ENCODE measurements around the gene CRYBA2. TPM values are rescaled to one million over a fixed set of nuclear protein-coding genes. Genes with fewer than 3 reads are reported as not detected.

The CRYBA2 gene
- total and polyA plus RNA-seq, 2 of the 8 experiments (the other 6 are each of a cell fraction or from before 2014, with no cell fraction given): not detected

DNA sequence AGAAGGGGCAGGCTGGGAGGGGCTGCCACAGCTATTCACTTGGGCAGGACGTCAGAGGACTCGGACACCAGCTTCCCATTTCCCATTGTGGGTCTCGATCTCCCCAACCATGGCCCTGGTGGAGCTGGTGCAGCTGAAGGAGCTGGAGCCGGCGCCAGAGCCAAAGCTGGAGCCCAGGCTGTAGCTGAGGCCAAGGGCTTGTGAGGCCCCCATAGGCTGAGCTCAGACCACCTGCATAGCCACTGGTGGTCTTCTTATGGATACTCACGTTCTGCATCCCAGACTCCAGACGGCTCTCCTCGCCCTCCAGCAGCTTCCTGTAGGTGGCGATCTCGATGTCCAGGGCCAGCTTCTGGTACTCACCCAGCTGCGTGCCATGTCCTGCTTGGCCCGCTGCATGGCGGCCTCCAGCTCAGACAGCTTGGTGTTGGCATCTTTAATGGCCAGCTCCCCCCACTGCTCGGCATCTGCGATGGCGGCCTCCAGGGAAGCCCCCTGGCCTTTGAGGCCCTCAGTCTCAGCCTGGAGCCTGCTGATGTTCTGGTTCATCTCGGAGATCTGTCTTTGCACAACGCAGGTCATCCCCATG is 39.8 kb downstream of the CRYBA2 start:
- Histone ChIP-seq H3K27me3 (replicated peaks in 1 of 4; ENCODE audit: control insufficient read depth in 3 of 4, extremely low read depth in 1 of 4, insufficient read depth in 3 of 4, low read length in 3 of 4) (peaks cover 4 to 29% (median 14%) of the 10 kb centered on the region in 4 experiments), H3K23ac (ENCODE audit: insufficient read length) (no peak overlapping the region), H2AFZ (ENCODE audit: low read length) (no peak overlapping the region), H4K5ac (ENCODE audit: insufficient read length, low read depth, low read length) (no peak overlapping the region), H2AK5ac (ENCODE audit: low read depth, low read length) (no peak overlapping the region), H4K91ac (replicated peaks; ENCODE audit: insufficient read length, low read length) (no peak overlapping the region), H2BK5ac (ENCODE audit: low read depth, low read length) (no peak overlapping the region), H3K27ac (ENCODE audit: low read depth, low read length) (no peak overlapping the region), H3K4me3 (ENCODE audit: extremely low read depth in 1 of 4, insufficient read depth in 2 of 4, low read depth in 3 of 4, low read length in 4 of 4) (no peak overlapping the region), H4K20me1 (replicated peaks in 1 of 2; ENCODE audit: control insufficient read depth in 1 of 2, insufficient read depth in 2 of 2, low read length in 2 of 2) (no peaks in the 10 kb centered on the region), H3K9ac (replicated peaks in 1 of 4; ENCODE audit: extremely low read depth in 1 of 4, low read depth in 3 of 4, low read length in 3 of 4) (no peak overlapping the region), H2BK20ac (ENCODE audit: low read length) (no peak overlapping the region), H2BK15ac (ENCODE audit: low read length) (no peak overlapping the region), H2BK12ac (ENCODE audit: low read depth, low read length) (no peak overlapping the region), H3K56ac (replicated peaks; ENCODE audit: insufficient read length, low read depth, low read length) (no peak overlapping the region), H3K18ac (ENCODE audit: extremely low read depth, low read length) (no peak overlapping the region), H3K79me2 (ENCODE audit: control insufficient read depth in 1 of 2, insufficient read depth in 2 of 2, low read length in 2 of 2) (no peaks in the 10 kb centered on the region), H4K8ac (ENCODE audit: extremely low read depth, insufficient read depth, low read length) (no peak overlapping the region), H3K9me3 (ENCODE audit: insufficient read depth in 2 of 2, low read depth in 1 of 2, low read length in 1 of 2) (no peaks in the 10 kb centered on the region), H3K36me3 (ENCODE audit: control insufficient read depth in 2 of 4, insufficient read depth in 4 of 4, low read length in 3 of 4) (no peaks in the 10 kb centered on the region), H3K79me1 (ENCODE audit: low read depth, low read length) (no peaks in the 10 kb centered on the region), H3K14ac (ENCODE audit: insufficient read length) (no peak overlapping the region), H3K4me2 (ENCODE audit: insufficient read depth in 1 of 2, low read depth in 2 of 2, low read length in 2 of 2) (no peak overlapping the region), H3K4ac (replicated peaks; ENCODE audit: insufficient read length, low read depth, low read length) (no peak overlapping the region), H2BK120ac (replicated peaks; ENCODE audit: low read depth, low read length) (no peak overlapping the region), H3K23me2 (ENCODE audit: low read depth, low read length) (no peaks in the 10 kb centered on the region), H3K4me1 (replicated peaks in 1 of 4; ENCODE audit: control insufficient read depth in 3 of 4, insufficient read depth in 4 of 4, low read length in 3 of 4) (peaks cover 0 to under 1% (median 0%) of the 10 kb centered on the region in 4 experiments; a peak in 1 of 7 replicates)
- ChIA-PET POLR2A (ENCODE audit: partially characterized antibody) (interaction anchor here (0.6 to 0.9 kb wide), 3 partner anchors 20 to 259 kb away, joined by 3 read pairs; no protein-coding TSS in a partner anchor), CTCF (ENCODE audit: partially characterized antibody) (interaction anchor here (0.6 to 4.4 kb wide), 32 partner anchors 9 to 363 kb away, joined by 3 to 34 read pairs (median 4); no protein-coding TSS in a partner anchor)
- peak in 1 of 2 experiments; percentile 69 for DNase-seq (ENCODE audit: low read depth in 1 of 2, low spot score in 2 of 2)
- no peak for FAIRE-seq
- 74% methylated on average over 18 of the region's 18 CpGs; no CpG with 5 or more reads in 1 of the 2 experiments for WGBS, 2 experiments (ENCODE audit: extremely low coverage in 1 of 2, insufficient coverage in 1 of 2, insufficient read length in 1 of 2, insufficient replicate concordance in 2 of 2, low coverage in 1 of 2, low lambda C conversion rate in 2 of 2, missing lambda C conversion rate in 1 of 2)
- TF ChIP-seq, protein P1, sequence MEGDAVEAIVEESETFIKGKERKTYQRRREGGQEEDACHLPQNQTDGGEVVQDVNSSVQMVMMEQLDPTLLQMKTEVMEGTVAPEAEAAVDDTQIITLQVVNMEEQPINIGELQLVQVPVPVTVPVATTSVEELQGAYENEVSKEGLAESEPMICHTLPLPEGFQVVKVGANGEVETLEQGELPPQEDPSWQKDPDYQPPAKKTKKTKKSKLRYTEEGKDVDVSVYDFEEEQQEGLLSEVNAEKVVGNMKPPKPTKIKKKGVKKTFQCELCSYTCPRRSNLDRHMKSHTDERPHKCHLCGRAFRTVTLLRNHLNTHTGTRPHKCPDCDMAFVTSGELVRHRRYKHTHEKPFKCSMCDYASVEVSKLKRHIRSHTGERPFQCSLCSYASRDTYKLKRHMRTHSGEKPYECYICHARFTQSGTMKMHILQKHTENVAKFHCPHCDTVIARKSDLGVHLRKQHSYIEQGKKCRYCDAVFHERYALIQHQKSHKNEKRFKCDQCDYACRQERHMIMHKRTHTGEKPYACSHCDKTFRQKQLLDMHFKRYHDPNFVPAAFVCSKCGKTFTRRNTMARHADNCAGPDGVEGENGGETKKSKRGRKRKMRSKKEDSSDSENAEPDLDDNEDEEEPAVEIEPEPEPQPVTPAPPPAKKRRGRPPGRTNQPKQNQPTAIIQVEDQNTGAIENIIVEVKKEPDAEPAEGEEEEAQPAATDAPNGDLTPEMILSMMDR (IDR thresholded peaks at IDR 0.05; ENCODE audit: control extremely low read depth in 1 of 3, insufficient read depth in 1 of 3, low read depth in 1 of 3, low read length in 3 of 3): peak; percentile 57 to 71 (median 65)
- TF ChIP-seq RAD21 (IDR thresholded peaks at IDR 0.05 in 1 of 2, conservative IDR thresholded peaks at IDR 0.05 in 1 of 2; ENCODE audit: low read depth in 2 of 2, low read length in 2 of 2): peak in 1 of 2 experiments; percentile 19; a peak in 2 of 4 replicates
- TF ChIP-seq SIX5 (IDR thresholded peaks at IDR 0.05; ENCODE audit: low read depth, low read length): no peak
- TF ChIP-seq POU5F1 (IDR thresholded peaks at IDR 0.05; ENCODE audit: low read depth, low read length): no peak
- TF ChIP-seq RFX5 (IDR thresholded peaks at IDR 0.05; ENCODE audit: borderline replicate concordance, low read depth, low read length): no peak
